ENCODE results near the gene DUOXA1. TPM values are rescaled to one million over a fixed set of nuclear protein-coding genes. Genes with fewer than 3 reads are reported as not detected.

DUOXA1 gene
- total RNA-seq, 2 donors from 2014 or later = 0.81 to 5.3 TPM

GRCh38 chr15:45156744-45157455, 27.2 kb upstream of the DUOXA1 start:
- intact Hi-C loops (cut with DNase I) = no loop called here

DNA sequence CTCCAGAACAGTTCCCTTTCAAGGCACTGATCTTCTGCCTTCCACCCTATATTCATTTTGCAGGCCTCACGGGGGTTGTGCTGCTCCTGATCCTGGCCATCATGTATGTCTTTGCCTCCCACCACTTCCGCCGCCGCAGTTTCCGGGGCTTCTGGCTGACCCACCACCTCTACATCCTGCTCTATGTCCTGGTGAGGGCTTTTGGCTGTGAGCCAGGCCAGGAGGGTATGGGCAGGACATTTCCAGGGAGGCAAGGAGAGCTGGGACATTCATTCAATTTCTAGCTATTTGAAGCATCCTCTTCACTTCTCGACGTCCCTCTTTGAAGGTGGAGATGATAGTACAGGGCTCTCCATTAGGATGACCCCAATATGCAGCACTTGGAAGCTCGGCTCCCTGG, 26.1 kb upstream of the DUOXA1 start:
- intact Hi-C loops (cut with DNase I) = no loop called here
- DNase-seq (ENCODE audit: low spot score) = no peak

More at GRCh38 chr15:45156744-45157455, 27.2 kb upstream of the DUOXA1 start:
- no peak for DNase-seq (ENCODE audit: low spot score)

DNA sequence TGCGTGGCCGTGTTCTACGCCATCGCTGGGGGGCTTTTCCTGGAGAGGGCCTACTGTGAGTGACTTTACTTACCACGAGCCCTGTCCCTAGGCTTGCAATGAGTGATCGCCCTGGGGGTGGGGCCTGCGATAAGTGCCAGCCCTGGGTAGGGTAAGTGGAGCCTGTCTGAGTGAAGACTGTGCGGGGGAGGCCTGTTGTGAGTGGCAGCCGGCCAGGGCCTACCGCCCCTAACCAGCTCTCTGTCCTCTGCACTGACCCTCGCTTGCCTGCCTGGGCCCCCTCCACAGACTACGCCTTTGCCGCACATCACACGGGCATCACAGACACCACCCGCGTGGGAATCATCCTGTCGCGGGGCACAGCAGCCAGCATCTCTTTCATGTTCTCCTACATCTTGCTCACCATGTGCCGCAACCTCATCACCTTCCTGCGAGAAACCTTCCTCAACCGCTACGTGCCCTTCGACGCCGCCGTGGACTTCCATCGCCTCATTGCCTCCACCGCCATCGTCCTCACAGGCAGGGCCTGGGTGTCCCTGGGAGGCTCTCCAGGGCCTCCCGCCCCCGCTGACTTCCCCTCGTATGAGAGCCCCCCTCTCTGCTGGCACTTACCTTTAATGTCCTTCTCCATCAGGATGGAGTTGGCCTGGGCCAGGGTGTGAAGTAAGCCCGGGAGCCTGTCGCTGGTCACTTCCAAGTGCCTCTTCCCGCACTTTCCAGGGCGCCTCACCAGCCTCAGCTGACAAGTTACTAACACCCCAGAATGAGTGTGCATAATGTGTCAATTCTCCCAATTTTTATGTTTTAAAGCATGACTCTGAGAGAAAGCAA, 22.5 kb upstream of the DUOXA1 start:
- intact Hi-C loops (cut with DNase I) = no loop called here
- no peak for DNase-seq (ENCODE audit: low spot score)

DNA sequence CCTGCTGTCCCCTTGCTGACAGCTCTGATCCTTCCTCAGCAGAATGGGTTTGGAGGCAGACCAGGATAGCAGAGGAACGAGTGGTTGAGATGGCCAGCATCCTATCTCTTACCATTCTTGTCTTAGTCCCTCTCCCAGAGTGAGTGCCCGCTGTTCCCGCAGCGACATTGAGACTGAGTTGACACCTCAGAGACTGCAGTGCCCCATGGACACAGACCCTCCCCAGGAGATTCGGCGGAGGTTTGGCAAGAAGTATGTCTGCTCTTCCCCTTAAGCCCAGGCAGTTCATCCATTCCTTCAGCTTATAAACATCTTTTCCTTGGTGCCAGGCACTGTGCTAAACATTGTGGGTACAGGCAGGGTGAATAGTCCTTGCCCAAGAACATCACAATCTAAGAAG, 21.3 kb upstream of the DUOXA1 start:
- intact Hi-C loops (cut with DNase I) = no loop called here
- no peak for DNase-seq (ENCODE audit: low spot score)

- no peak for DNase-seq (ENCODE audit: low spot score)
- intact Hi-C loops (cut with DNase I) = no loop called here
Measured at GRCh38 chr15:45150481-45150880, 20.8 kb upstream of the DUOXA1 start.

DNA sequence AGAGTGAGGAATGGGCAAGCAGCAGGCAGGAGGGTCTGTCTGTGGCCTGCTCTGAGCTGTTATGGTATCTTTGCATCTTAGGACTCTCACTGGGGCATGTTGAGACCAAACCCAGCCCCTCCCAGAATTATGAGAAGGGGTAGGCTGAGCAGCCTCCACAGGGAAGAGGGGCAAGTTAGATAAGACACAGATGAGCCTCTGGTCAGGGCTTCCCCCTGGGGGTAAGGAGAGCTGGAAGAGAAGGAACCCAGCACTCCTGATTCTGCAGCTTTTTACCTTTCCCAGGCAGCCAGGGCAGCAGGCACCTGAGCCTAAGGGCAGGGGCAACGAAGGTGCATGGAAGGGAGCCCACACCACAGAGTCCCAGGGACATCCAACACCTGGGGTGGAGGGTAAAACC, 19.4 kb upstream of the DUOXA1 start:
- DNase-seq (ENCODE audit: low spot score) = peak; percentile 49
- intact Hi-C loops (cut with DNase I) = no loop called here

- peak; percentile 72 for DNase-seq (ENCODE audit: low spot score)
- intact Hi-C loops (cut with DNase I) = no loop called here
Measured at GRCh38 chr15:45148076-45149059, 18.7 kb upstream of the DUOXA1 start.

DNA sequence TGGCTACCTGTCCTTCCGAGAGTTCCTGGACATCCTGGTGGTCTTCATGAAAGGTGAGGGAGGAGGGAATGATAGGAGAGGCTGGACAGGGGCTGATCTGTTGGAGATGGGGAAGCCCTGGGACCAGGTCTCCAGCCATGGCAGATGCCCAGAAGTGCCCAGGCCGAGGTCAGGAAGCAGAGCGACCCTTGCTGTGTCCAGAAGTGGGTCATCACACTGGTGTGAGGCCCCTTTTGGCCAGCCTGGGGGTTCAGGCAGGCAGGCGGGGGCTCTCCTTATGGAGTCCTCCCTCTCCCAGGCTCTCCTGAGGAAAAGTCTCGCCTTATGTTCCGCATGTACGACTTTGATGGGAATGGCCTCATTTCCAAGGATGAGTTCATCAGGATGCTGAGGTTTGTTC, 17.9 kb upstream of the DUOXA1 start:
- intact Hi-C loops (cut with DNase I) = no loop called here
- DNase-seq (ENCODE audit: low spot score) = peak; percentile 64

DNA sequence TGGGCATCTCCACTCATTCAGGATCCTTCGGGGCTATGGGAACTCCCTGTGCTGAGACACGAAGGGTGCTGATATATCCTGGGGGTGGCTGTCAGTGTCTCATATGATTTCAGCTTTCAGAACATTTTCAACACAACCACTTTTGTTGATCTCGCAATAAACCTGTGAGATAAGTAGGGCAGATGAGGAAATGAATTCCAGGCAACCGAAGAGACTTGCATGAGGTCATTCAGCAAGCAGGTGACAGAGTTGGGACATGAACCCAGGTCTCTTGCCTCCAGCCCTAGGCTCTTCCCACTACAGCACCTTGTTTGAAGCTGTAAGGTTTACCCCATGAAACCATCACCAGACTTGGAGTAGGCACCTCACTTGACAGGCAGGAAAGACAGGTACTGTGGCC, 16.7 kb upstream of the DUOXA1 start:
- DNase-seq (ENCODE audit: low spot score) = peak; percentile 46

DNA sequence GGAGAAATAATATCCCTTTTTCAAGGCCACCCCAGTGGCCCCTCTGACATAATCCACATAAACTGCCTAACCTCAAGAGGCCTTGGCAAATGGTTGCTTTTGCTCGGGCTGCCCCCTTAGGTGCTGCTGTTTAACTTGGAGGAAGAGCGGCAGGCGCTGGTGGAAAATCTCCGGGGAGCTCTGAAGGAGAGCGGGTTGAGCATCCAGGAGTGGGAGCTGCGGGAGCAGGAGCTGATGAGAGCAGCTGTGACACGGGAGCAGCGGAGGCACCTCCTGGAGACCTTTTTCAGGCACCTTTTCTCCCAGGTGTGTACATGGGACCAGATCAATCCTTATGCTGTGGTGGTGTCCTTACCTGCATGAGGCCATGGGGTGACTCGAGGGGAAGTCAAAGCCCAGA, 15.1 kb upstream of the DUOXA1 start:
- DNase-seq (ENCODE audit: low spot score) = peak; percentile 44
- intact Hi-C loops (cut with DNase I) = no loop called here

More for the DNA sequence above, 16.7 kb upstream of the DUOXA1 start:
- intact Hi-C loops (cut with DNase I) = no loop called here

- DNase-seq (ENCODE audit: low spot score) = peak; percentile 58
- intact Hi-C loops (cut with DNase I) = no loop called here
Measured at GRCh38 chr15:45143946-45144345, 14.3 kb upstream of the DUOXA1 start.

- intact Hi-C loops (cut with DNase I) = no loop called here
- no peak for DNase-seq (ENCODE audit: low spot score)
Measured at GRCh38 chr15:45143056-45143455, 13.4 kb upstream of the DUOXA1 start.

DNA sequence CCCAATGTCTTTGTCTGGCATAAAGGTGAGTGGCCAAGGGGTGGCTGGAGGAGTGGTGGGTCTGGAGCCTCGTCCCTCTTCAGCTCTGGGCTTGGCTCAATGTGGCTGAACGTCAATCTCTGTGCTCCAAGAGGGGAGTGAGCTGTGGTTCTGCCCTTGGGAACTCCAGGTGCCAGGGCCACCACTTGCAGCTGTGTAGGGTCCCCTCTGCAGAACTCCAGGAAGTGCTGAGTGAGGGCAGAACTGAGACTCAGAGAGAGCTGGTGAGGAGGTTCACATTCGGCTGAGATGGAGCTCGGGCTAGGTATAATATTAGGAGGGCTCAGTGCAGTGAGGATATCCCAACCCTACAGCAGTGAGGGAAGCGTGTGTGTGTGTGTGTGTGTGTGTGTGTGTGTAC, 11.7 kb upstream of the DUOXA1 start:
- peak; percentile 54 for DNase-seq (ENCODE audit: low spot score)
- intact Hi-C loops (cut with DNase I) = no loop called here

DNA sequence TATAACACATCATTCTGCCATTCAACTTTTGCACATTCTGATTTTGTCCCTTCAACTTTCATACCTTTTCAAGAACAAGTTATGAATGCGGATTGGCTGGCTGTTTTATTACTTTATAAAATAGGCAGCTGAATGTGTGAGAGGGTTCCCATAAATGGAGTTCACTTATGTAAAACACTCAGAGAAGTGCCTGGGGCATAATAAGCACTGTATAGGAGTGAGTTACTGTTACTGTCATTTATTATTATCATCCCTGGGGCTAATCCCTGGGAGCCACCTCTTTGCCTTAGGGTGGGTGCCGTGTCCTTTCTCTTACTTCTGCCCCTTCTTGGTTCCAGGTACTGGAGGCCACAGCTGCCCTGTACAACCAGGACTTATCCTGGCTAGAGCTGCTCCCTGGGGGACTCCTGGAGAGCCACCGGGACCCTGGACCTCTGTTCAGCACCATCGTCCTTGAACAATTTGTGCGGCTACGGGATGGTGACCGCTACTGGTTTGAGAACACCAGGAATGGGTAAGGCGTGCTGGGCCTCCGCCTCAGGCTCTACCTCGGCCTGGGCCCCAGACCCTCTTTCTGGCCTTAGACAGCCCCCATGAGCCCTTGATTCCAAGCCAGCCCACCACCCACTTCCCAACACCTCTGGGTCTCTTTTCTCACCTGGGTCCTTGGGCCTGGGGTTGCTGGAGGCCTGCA, 11.0 kb upstream of the DUOXA1 start:
- DNase-seq (ENCODE audit: low spot score) = peak; percentile 53
- intact Hi-C loops (cut with DNase I) = no loop called here

DNA sequence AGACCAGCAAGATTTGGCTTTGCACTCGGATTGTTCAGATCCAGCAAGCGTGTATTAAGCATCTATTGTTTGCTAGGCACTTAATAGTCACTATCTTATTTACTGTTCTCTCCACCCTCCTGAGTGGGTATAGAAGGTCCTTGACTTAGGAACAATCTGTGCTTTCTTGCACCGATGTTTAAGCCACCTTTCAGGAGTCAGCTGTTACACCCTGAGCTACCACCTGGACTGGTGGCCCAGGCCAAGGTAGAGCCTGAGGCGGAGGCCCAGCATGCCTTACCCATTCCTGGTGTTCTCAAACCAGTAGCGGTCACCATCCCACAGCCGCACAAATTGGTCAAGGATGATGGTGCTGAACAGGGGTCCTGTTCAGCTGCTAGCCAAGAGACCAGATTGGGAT, 10.1 kb upstream of the DUOXA1 start:
- intact Hi-C loops (cut with DNase I) = loop anchor here in 1 of 2 donors (5.0 kb wide), 1 partner anchor 948 kb away; no protein-coding TSS in a partner anchor
- DNase-seq (ENCODE audit: low spot score) = peak; percentile 61

DNA sequence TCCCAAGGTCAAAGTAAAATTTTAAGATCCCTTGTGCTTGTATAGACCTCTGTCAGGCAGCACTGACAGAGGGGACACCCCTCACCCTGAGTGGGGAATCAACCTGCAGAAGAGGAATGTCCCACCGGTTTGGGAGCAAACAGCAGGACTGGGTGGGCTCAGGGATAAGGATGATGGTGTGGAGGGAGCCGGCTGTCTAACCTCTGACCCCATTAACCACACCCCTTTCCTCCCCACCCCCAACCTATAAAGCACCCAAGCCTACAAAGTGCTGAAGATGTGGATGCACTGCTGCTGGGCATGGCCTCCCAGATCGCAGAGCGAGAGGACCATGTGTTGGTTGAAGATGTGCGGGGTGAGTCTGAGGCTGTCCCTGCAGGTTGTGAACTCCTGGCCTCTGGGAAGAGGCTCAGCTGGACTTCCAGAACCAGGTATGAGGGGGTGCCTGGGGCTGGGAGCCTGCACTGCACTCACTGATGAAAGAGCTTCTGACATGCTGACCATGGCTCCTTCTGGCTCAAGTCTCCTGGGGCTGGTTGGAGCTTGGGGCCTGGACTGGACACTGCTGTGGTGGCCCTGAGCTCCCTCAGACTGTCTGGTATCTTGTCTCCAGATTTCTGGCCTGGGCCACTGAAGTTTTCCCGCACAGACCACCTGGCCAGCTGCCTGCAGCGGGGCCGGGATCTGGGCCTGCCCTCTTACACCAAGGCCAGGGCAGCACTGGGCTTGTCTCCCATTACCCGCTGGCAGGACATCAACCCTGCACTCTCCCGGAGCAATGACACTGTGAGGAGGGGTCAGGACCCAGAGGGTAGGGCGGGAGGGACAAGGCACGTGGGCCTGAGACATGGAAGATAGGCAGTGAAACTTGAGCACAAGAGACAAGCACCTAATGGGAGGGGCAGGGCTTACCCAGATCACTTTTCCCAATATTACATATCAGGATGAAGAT, 9.4 kb upstream of the DUOXA1 start:
- DNase-seq (ENCODE audit: low spot score) = peak; percentile 68
- intact Hi-C loops (cut with DNase I) = loop anchor here in 1 of 2 donors (5.0 kb wide), 1 partner anchor 948 kb away; no protein-coding TSS in a partner anchor

- intact Hi-C loops (cut with DNase I) = loop anchor here in 1 of 2 donors (5.0 kb wide), 1 partner anchor 950 kb away; no protein-coding TSS in a partner anchor
- peak; percentile 61 for DNase-seq (ENCODE audit: low spot score)
Measured at GRCh38 chr15:45137703-45138102, 8.0 kb upstream of the DUOXA1 start.

GRCh38 chr15:45136378-45136764, 6.7 kb upstream of the DUOXA1 start:
- DNase-seq (ENCODE audit: low spot score) = peak; percentile 29
- intact Hi-C loops (cut with DNase I) = loop anchor here in 1 of 2 donors (5.0 kb wide), 1 partner anchor 951 kb away; no protein-coding TSS in a partner anchor
